ENCODE data around the gene ARL16.

The ARL16 gene

DNA sequence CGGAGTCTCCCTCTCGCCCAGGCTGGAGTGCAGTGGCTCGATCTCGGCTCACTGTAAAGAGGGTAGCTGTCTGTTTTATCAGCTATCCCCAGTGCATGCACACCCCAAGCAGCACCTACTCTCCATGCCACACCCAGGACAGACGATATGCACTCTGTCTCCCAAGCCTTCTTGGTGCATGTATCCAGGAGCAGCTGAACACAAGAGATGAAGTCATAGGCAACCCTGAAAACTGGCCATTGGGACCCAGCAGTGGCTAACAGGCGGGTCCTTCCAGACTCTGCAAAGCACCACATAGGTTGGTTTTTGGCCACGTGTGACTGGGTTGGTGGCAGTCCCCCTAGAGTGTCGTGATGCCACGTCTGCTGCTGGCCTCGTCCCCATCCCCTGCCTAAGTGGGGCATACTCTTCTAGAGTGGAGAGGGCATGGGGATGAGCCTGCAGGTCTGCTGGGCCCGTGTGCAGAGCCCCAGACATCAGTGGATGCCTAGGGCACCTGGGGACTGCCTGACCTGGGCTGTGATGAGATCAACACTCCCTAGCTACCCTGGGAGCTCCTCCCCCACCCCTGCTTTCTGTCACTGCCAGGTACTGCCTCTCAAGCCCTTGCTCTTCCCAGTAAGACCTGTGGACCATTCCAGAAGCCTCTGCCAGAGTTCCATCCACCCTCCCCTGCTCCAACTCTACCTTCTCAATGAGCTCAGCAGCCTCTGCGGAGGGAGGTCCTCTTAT is 36.6 kb downstream of the ARL16 start:
- no peak overlapping the region for H3K4me3 ChIP-seq (ENCODE audit: low read depth, low read length)
- TF ChIP-seq, protein P1, sequence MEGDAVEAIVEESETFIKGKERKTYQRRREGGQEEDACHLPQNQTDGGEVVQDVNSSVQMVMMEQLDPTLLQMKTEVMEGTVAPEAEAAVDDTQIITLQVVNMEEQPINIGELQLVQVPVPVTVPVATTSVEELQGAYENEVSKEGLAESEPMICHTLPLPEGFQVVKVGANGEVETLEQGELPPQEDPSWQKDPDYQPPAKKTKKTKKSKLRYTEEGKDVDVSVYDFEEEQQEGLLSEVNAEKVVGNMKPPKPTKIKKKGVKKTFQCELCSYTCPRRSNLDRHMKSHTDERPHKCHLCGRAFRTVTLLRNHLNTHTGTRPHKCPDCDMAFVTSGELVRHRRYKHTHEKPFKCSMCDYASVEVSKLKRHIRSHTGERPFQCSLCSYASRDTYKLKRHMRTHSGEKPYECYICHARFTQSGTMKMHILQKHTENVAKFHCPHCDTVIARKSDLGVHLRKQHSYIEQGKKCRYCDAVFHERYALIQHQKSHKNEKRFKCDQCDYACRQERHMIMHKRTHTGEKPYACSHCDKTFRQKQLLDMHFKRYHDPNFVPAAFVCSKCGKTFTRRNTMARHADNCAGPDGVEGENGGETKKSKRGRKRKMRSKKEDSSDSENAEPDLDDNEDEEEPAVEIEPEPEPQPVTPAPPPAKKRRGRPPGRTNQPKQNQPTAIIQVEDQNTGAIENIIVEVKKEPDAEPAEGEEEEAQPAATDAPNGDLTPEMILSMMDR (IDR thresholded peaks at IDR 0.05; ENCODE audit: low read depth, low read length) = no peak

DNA sequence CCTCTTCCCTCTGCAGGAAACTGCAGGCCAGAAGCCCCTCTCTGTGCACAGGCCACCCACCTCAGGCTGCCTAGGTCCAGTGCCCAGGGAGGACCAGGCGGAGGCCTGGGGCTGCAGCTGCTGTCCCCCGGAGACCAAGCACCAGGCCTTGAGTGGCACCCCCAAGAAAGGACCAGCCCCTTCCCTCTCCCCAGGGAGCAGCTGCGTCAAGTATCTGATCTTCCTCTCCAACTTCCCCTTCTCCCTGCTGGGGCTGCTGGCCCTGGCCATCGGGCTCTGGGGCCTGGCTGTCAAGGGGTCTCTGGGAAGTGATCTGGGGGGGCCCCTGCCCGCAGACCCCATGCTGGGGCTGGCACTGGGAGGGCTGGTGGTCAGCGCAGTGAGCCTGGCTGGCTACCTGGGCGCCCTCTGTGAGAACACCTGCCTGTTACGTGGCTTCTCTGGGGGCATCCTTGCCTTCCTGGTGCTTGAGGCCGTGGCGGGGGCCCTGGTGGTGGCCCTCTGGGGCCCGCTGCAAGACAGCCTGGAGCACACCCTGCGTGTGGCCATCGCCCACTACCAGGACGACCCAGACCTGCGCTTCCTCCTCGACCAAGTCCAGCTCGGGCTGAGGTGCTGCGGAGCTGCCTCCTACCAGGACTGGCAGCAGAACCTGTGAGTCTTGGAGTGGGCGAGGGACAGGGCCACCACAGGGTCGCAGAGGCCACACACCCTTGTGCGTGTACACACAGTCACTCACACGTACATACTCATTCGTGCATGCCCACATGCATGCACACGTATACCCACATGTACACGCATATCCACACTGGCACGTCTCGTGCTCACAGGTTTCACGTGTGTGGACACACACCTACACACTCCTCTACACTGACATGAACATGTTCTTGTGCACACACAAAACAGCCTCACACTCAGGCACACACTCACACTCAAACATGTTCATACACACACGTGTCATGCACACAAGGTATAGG is 38.3 kb downstream of the ARL16 start:
- H3K4me3 ChIP-seq (ENCODE audit: low read depth, low read length) = no peak overlapping the region
- TF ChIP-seq, protein P1 (IDR thresholded peaks at IDR 0.05; ENCODE audit: low read depth, low read length) = no peak

DNA sequence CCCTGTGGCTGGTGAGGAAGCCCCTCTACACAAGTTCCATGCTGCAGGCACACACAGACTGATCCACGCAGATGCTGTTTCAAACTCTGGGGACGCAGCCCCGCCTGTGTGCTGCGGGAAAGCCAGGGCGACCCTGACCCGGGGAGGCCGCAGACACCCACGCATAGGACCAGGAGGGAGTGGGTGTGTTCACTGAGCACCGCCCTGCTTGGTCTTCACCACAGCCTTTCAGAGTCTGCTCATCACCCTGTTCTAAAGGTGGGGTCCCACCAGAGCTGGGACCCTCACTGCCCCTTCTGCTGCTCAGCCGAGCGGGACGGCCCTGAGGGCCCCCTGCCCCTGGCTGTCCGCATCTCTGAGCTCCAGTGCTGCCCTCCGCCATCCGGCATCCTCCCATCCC is 39.1 kb downstream of the ARL16 start:
- TF ChIP-seq, protein P1 (IDR thresholded peaks at IDR 0.05; ENCODE audit: low read depth, low read length) = no peak
- H3K4me3 ChIP-seq (ENCODE audit: low read depth, low read length) = no peak overlapping the region

DNA sequence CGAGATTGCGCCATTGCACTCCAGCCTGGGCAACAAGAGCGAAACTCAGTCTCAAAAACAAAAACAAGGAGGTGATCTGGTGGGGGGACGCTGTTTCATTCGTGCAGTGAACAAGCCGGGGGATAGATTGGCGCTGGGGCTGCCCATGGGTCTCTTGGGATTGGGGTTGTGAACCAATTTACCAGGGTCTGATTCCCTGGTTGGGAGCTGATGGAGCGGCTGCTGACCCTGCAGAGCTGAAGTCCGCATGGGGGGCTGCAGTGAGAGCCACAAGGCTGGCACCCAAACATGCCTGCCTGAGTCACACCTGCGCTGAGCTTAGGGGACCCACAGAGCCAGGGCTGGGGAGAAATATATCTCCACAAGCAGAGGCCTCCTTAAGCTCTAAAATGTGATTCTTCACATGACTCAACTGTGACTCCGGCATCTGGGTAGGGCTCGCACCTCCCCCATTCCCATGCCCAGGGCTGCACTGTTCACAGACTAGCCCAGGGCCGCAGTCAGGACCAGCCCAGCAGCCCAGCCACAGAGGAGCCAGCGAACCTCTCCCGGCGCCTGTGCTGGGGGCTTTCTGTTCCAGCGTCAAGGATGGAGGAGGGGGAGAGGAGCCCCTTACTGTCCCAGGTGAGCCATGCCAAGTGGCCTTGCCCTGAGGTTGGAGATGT is 41.6 kb downstream of the ARL16 start:
- H3K4me3 ChIP-seq (ENCODE audit: low read depth, low read length) = peak overlapping the region; percentile 23; the same call in 1 of the 2 replicates
- TF ChIP-seq, protein P1 (IDR thresholded peaks at IDR 0.05; ENCODE audit: low read depth, low read length) = no peak

DNA sequence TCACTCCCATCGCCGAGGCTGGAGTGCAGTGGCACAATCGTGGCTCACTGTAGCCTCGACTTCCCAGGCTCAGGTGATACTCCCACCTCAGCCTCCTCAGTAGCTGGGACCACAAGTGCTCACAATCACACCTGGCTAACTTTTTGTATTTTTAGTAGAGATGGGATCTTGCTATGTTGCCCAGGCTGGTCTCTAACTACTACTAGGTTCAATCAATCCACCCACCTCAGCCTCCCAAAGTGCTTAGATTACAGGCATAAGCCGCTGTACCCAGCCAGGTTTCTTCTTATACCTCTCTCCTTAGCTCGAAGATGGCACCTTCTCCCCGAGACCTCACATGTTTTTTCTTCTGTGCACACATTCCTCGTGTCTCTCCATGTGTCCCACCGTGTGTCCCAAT is 43.6 kb downstream of the ARL16 start:
- TF ChIP-seq, protein P1 (IDR thresholded peaks at IDR 0.05; ENCODE audit: low read depth, low read length) = no peak
- H3K4me3 ChIP-seq (ENCODE audit: low read depth, low read length) = no peak overlapping the region

DNA sequence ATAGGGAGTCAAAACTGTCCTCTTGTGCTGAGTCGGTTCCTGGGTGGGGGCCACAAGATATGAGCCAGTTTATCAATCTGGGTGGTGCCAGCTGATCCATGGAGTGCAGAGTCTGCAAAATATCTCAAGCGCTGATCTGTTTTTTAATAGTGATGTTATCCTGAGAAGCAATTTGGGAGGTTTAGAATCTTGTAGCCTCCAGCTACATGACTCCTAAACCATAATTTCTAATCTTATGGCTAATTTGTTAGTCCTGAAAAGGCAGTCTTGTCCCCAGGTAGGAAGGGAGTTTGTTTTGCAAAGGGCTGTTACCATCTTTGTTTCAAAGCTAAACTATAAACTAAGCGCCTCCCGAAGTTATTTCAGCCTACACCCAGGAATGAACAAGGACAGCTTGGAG is 44.9 kb downstream of the ARL16 start:
- TF ChIP-seq, protein P1 (IDR thresholded peaks at IDR 0.05; ENCODE audit: low read depth, low read length) = no peak

More for the DNA sequence above, 44.9 kb downstream of the ARL16 start:
- H3K4me3 ChIP-seq (ENCODE audit: low read depth, low read length) = no peak overlapping the region
